Right lobe of liver (tissue), 4 donors: ENCODE results near the gene PMEPA1.

ENCODE experiments used
- CTCF ChIP-seq, 4 donors: fragments of 200-600 bp in 3 of 4; fragments of 450-650 bp in 1 of 4; IDR thresholded peaks; one replicate each; pipeline versions ENCODE4 v1.5.1 to v1.8.0; 2016 to 2022; ENCODE audit warnings: antibody characterized with exemption in 4 of 4, mild to moderate bottlenecking in 2 of 4
- POLR2A ChIP-seq: fragments of 450-650 bp; IDR thresholded peaks from one replicate; pipeline ENCODE4 v1.6.1; 2017; ENCODE audit warnings: antibody characterized with exemption, mild to moderate bottlenecking
- donor health status: DM: no; HTN: no; CAD: no.
- donor health status: DM: no; HTN: no; CAD: no.
- donor health status: DM: no; HTN: yes; CAD: no.

- TF ChIP-seq CTCF (IDR thresholded peaks at IDR 0.05) (no peak), POLR2A (no peak)
These were observed 103.9 kb downstream of the PMEPA1 start for GRCh38 chr20:57605878-57606277.
